ENCODE data around the gene DMXL1.
"Not testable (repeated sequence)": the region's sequence is repeated elsewhere in the genome, so short reads cannot be mapped to it uniquely, and the experiment has no call there.

DMXL1 gene

GRCh38 chr5:119190470-119191095 is 119.7 kb downstream of the DMXL1 start:
- no peak for DNase-seq (ENCODE audit: low read depth in 1 of 2, low spot score in 1 of 2)

- no peak for DNase-seq (ENCODE audit: low read depth in 1 of 2, low spot score in 1 of 2)
Observed at GRCh38 chr5:119191944-119192343, 121.1 kb downstream of the DMXL1 start.

- no peak for DNase-seq (ENCODE audit: low read depth in 1 of 2, low spot score in 1 of 2)
Observed at GRCh38 chr5:119200795-119201194, 129.9 kb downstream of the DMXL1 start.

- DNase-seq (ENCODE audit: low read depth in 1 of 2, low spot score in 1 of 2): no peak
Observed at GRCh38 chr5:119207105-119207504, 136.2 kb downstream of the DMXL1 start.

GRCh38 chr5:119212026-119212425 is 141.1 kb downstream of the DMXL1 start:
- no peak for DNase-seq (ENCODE audit: low read depth in 1 of 2, low spot score in 1 of 2)

DNA sequence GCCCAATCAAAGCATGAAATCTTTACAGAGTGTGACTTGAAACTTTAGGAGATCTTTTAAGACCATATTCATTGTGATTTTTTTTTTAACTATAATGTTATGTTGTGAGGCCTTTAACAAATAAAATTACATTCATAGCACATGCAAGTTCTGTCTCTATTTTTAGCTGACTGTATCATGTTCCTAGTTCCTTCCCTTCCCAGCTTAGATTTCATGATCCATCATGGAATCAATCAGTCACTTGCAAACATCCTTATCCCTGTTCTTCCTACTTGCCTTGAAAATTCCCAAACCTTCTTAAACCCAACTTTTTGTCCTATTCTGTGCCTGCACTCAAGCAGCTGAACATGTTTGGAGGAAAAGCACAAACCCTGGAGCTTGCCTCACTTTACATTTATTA is 141.8 kb downstream of the DMXL1 start:
- no peak for DNase-seq (ENCODE audit: low read depth in 1 of 2, low spot score in 1 of 2)

GRCh38 chr5:119217183-119217582 is 146.3 kb downstream of the DMXL1 start:
- DNase-seq (ENCODE audit: low read depth in 1 of 2, low spot score in 1 of 2): no peak

GRCh38 chr5:119218830-119219782 is 148.2 kb downstream of the DMXL1 start:
- no peak for DNase-seq (ENCODE audit: low read depth in 1 of 2, low spot score in 1 of 2)

- DNase-seq (ENCODE audit: low read depth in 1 of 2, low spot score in 1 of 2): no peak
Observed at GRCh38 chr5:119220576-119221197, 149.8 kb downstream of the DMXL1 start.

DNA sequence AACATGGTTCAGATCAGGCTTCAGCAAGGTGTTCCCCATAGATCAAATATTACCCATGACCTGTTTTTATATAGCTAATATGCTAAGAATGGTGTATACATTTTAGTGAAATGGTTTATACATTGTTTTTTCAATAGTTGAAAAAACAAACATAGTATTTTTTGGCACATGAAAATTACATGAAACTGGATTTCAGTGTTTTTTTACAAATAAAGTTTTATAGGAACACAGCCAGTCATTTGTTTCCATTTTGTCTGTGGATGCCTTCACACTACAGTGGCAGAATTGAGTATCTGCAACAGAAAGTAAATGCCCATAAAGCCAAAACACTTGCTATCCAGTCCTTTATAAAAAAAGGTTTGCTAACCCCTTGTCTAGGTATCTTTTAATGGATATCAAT is 150.4 kb downstream of the DMXL1 start:
- no peak for DNase-seq (ENCODE audit: low read depth in 1 of 2, low spot score in 1 of 2)

GRCh38 chr5:119229950-119230349 is 159.1 kb downstream of the DMXL1 start:
- DNase-seq (ENCODE audit: low read depth in 1 of 2, low spot score in 1 of 2): no peak

GRCh38 chr5:119238265-119239118 is 167.6 kb downstream of the DMXL1 start:
- no peak for DNase-seq (ENCODE audit: low read depth in 1 of 2, low spot score in 1 of 2)

DNA sequence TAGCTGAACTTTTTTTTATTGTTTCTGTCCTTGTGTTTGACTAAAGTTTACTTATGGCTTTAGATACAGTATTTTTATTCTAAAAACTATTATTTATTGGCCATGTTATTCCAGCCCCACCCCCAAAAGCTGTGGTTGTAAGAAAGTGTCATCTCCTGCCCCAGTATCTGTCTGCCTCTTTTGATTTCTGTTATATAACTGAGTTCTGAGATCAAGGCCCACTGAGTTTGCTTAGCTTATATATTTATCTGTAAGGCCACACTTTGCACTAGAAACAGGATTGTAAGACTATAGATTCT is 168.2 kb downstream of the DMXL1 start:
- no peak for DNase-seq (ENCODE audit: low read depth in 1 of 2, low spot score in 1 of 2)

DNA sequence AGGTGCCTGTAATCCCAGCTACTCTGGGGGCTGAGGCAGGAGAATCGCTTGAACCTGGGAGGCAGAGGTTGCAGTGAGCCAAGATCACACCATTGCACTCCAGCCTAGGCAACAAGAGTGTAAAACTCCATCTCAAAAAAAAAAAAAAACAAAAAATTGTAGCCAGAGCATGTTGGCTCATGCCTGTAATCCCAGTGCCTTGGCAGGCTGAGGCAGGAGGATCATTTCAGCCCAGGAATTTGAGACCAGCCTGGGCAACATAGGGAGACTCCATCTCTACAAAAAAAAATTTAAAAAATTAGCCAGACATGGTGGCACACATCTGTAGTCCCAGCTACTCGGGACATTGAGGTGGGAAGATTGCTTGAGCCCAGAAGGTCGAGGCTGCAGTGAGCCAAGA is 168.9 kb downstream of the DMXL1 start:
- DNase-seq (ENCODE audit: low read depth in 1 of 2, low spot score in 1 of 2): not testable (repeated sequence)

DNA sequence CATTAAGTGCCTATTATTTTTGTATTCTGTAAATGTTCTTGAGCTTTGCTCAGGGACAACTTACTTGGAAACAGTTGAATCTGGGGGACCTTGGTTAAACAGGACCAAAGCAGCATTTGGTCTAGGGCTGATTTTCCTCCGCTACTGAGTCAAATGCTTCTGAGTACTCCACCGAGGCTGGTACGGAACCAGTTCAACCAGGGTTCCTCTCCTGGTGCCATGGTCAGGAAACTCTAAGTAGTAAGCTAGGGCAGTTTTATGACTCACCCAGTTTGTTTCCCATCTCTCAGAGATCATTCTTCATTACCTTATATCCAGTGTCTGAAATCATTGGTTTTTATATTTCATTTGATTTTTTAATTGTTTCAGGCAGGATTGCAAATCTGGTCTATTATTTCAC is 173.0 kb downstream of the DMXL1 start:
- DNase-seq (ENCODE audit: low read depth in 1 of 2, low spot score in 1 of 2): no peak

DNA sequence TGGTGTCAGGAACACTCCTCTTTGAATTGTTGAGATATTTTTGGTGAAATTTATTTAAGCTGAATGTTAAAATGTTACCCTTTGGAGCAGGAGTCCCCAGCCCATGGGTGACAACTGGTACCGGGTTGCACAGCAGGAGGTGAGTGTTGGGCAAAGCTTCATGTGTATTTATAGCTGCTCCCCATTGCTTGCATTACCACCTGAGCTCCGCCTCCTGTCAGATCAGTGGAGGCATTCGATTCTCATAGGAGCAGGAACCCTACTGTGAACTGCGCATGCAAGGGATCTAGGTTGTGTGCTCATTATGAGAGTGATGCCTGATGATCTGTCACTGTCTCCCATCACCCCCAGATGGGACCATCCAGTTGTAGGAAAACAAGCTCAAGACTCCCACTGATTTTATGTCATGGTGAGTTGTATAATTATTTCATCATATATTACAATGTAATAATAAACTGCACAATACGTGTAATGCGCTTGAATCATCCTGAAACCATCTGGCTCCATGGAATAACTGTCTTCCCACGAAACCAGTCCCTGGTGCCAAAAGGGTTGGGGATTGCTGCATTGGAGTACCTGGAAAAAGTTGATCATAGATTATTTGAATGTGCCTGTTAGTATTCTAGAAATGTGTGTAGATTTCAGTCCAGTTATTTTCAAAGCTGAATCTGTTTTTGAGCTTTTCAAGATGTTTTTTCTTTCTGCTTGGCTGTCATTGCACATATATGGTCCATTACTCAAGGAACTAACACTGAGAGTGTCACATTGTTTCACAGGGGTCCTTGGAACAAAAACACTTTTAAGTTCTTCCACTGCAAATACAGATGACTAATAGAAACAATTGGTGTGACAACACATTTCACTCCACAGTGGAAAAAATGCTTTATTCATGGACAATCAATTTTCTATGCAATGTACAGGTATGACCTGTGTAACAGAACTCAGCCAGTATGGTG is 180.3 kb downstream of the DMXL1 start:
- no peak for DNase-seq (ENCODE audit: low read depth in 1 of 2, low spot score in 1 of 2)

GRCh38 chr5:119255571-119256356 is 184.9 kb downstream of the DMXL1 start:
- DNase-seq (ENCODE audit: low read depth in 1 of 2, low spot score in 1 of 2): no peak

DNA sequence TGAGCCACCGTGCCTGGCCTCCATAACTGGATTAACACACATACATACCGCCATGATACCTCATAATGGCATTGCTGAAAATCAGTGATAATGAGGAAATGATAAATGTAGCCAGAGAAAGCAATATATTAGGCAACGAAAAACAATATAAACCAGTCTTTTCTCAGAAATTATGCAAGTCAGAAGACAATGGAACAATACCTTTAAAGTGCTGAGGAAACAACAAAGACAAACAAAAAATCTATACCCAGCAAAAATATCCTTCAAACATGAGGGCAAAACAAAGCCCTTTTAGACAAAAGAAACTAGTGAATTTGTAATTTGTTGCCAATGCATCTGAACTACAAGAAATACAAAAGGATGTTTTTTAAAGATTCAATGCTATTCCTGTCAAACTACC is 186.7 kb downstream of the DMXL1 start:
- DNase-seq (ENCODE audit: low read depth in 1 of 2, low spot score in 1 of 2): no peak

DNA sequence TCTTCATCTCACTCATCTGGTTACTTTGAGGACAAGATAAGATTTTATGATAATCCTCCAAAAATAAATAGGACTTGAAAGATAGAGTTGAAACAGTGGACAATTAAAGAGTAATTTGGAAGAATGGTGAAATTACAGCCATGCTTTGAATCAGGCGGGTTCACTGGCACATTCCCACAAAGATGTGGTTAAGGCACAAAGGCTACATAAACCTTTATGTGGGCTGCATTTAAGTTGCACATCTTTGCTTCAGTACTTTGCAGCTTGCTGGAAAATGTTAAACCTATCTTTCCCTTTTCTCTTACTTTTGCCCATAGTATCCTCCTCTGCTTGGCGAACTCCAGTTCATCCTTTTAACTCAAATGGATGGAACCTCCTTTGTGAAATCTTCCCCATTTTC is 192.8 kb downstream of the DMXL1 start:
- no peak for DNase-seq (ENCODE audit: low read depth in 1 of 2, low spot score in 1 of 2)
